DMS114 treated with DMSO at 0.1 percent for 48 hours (cell line): Measurements from ENCODE around the gene DNAJC5.
A peak's percentile ranks its signal among the peaks of the same experiment; 100 is the strongest.
"Not testable (repeated sequence)": the region's sequence is repeated elsewhere in the genome, so short reads cannot be mapped to it uniquely, and the experiment has no call there.

Experiments used
- DNase-seq: peaks from one replicate; lab custom pipeline; 2025; ENCODE audit not compliant: unreplicated experiment; lab: John Stamatoyannopoulos, UW

DNAJC5 gene

DNA sequence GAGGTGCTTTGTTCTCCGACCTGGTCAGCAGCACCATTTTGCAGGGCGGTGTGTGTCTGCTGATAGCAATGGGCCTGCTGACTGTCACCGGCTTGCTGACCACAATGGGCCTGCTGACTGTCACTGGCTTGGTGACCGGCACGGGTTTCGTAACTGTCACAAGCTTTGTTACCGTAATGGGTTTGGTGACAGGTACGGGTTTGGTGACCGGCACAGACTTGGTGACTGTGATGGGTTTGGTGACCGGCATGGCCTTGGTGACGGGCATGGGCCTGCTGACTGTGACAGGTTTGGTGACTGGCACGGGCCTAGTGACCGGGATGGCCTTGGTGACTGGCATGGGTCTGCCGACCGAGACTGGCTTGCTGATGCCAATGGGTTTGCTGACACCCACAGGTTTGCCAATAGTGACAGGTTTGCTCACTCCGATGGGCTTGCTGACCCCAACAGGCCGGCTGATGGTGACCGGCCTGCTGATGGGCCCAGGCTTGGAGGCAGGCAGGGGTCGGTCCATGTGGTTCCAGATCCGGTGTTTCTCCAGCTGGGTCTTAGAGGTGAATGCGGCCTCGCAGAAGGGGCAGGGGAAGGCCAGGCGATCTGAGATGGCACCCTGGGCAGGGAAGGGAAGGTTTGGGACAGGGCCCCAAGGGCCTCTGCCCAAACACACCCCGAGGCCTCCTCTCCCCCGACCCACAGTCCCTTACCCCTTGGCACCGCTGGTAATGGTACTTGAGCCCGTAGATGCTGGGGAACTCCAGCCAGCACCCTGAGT is 71.4 kb downstream of the DNAJC5 start:
- no peak for DNase-seq

DNA sequence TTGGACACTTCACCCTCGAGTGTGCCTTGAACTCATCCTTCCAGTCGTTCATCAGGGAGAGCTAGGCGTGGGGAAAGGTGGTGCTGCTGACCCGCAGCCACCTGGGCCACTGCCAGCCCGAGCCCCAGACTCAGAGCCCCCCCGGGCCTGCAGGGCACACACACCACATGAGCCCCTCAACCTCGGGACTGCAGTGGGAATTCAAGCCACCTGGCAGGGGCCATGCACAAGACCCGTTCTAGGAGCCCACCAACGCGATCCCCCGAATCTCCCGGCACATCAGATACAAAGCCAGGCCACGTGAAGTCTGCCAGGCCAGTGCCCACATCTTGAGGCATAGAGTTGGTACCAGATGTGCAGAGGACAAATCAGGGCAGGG is 72.0 kb downstream of the DNAJC5 start:
- DNase-seq, result no peak

DNA sequence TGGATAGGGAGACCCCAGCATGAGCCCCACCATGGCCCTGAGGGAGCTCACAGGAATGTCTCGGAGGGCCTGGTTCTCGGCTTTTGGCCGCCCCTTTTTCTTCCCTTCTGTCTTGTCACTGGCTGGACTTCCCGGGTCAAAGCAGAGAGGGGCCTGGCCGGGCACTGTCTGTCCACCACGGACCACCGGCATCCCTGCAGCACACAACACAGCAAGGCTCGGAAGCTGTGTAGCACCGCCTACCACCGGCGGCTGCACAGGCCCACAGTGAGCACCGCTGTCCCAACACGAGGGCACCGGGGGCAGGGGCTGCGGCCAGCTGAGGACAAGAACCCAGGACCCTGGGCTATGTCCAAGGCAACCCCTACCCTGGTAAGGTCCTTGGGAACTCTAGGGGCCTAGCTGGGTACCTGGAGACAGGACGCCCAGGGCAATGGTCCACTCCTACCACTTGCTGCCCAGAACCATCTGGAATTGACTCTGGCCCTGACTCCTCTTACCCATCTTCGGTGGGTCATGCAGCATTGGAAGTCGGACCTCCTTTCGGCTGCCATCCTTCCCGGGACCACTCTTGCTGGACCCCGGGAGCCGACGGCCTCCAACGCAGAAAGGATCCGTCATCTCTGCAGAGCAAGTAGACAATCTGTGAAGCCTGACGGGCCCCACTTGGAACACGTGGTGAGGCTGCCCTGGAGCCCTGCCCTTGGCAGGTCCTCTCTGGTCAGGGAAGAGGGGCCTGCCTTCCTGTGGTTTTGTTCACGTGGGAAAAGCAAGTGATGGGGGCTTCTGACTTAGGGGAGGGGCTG is 72.6 kb downstream of the DNAJC5 start:
- DNase-seq, result no peak

DNA sequence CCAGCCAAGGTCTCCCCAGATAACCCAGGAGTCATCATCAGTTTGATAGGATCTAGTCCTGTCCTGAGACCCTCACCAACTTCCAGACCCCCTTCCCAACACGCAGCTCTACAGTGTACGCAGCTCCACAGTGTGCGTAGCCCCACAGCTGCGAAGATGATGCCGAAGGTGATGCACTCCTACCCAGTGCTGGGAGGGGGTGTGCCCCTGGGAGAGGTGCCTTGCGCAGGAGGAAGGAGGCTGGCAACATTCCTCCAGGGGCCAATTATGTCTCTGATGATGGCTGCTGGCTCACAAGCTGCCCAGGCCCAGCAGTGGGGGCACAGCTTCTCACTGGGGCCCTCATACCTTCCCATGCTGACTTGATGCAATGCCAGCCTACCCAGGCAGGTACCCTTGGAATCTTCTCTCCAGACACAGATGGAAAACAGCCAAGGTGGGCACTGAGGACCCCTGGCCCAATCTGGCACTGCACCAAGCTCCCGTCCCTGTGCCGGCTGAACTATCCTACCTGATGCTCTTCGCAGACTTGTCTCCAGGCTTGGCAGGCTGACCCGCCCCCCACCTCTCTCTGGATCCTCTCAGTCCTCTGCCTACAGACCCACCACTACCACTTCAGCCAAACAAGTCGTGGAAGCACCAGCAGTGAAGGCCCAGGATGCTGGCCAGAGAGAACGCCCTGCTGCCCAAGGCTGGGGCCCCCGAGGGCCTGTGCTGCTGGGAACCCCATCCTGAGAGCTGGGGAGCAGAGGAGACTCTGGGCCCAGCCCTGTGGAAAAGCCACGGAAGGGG is 73.4 kb downstream of the DNAJC5 start:
- DNase-seq, result no peak

DNA sequence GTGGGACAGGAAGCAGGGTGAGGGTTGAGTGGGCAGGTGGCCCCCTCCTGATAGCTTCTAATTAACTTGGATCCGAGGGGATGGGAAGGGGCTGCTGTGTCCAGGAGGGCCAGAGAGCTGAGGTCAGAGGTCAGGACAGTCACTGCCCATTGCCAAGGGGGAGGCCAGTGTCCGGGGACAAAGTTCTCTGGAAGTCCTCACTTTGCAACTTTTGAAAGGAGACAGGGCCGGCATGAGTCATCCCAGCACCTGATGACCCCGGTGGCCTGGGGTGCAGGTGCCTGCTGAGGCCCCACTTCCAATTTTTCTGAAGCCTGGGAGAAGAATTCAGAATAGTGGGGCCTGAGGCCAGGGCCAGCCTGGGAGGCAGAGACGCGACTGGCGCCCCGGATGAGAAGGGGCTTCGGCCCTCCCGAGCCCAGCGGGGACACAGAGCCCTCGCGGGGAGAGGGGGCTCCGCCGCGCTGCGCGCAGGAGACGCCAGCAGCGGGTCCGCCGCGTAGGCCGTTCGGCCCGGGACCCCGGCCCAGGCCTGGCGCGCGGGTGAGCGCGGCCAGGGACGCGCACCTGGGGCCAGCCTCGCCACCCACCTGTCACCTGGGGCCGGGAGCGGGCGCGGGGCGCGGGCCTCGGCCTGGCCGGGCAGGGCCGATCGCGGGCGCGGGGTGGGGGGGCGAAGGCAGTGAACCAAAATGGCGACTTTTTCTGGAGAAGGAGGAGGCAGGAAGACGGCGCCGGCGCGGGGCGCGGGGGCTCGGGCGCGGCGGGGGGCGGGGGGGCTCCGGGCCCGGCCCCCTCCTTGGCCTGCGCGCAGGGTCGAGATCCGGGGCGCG is 74.2 kb downstream of the DNAJC5 start:
- no peak for DNase-seq

DNA sequence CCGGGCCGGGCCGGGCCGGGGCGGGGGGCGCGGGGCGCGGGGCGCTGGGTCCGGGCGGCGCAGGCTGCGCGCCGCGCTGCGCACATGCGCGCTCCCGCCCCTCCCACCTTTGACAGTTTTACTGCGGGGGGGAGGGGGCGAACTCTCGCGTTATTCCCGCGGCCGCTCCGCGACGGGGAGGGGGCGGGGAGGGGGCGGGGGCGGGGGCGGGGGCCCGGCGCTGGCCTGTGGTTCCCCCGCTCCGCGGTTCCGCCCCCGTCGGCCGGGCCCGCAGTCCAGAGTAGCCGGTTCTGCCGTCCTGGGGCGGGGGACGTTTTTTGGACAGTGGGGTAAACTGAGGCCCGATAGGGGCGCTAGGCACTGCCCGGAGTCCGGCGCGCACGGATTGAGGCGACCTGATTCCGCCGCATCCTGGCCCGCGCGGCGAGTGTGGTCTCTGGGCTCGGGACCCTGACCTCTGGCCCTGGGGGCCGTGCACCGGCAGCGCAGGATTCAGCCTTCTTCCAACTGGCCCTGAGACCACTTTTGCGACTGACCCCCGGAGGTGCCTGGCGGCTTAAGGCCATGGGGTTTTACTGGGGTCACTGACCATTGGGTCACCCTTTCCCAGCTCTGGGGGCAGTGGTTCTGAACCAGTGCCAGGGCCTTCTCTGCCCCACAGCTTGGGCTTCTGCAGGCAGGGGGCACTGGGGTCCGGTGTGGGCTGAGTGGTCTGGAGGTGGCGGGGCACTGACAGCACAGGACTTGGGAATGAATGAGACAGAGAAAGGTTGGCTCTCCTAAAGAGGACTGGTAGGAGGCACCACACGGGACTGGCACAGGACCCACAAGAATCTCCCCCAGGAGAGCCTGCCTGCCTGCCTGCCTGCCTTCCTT is 75.2 kb downstream of the DNAJC5 start, which contains the start of gene ZNF512B:
Gene ZNF512B (minus strand): TSS at position 93 of the 876 bp plus-strand sequence. CDS start 1,980 bp downstream, outside the sequence.
- peak; percentile 15 for DNase-seq

DNA sequence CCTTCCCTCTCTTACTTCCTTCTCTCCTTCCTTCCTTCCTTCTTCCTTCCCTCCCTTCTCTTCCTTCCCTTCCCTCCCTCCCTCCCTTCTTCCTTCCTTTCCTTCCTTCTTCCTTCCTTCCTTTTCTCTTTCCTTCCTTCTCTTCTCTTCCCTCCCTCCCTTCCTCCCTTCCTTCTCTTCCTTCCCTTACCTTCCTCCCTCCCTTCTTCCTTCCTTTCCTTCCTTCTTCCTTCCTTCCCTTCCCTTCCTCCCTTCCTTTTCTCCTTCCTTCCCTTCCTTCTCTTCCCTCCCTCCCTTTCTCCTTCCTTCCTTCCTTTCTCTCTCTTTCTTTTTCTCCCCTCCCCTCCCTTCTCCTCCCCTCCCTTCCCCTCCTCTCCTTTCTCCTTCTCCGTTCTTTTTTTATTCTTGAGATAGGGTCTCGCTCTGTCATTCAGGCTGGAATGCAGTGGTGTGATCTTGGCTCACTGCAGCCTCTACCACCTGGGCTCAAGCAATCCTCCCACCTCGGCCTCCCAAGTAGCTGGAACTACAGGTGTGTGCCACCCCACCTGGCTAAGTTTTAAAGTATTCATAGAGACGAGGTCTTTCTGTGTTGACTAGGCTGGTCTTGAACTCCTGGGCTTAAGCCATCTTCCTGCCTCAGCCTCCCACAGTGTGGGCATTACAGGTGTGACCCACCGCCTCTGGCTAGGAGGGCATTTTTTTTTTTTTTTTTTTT is 75.9 kb downstream of the DNAJC5 start:
- DNase-seq, result no peak

DNA sequence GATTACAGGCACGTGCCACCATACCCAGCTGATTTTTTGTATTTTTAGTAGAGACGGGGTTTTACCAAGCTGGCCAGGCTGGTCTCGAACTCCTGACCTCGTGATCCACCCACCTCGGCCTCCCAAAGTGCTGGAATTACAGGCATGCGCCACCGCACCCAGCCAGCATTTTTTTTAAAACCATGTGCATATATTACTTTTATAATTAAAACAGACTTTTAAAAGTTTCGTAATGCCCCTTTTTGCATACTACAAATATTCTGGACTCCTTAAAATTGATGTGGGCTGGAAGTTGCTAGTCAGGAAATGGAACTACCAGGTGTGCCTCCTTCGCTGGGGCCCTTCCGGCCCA is 77.0 kb downstream of the DNAJC5 start:
- not testable (repeated sequence) for DNase-seq

DNA sequence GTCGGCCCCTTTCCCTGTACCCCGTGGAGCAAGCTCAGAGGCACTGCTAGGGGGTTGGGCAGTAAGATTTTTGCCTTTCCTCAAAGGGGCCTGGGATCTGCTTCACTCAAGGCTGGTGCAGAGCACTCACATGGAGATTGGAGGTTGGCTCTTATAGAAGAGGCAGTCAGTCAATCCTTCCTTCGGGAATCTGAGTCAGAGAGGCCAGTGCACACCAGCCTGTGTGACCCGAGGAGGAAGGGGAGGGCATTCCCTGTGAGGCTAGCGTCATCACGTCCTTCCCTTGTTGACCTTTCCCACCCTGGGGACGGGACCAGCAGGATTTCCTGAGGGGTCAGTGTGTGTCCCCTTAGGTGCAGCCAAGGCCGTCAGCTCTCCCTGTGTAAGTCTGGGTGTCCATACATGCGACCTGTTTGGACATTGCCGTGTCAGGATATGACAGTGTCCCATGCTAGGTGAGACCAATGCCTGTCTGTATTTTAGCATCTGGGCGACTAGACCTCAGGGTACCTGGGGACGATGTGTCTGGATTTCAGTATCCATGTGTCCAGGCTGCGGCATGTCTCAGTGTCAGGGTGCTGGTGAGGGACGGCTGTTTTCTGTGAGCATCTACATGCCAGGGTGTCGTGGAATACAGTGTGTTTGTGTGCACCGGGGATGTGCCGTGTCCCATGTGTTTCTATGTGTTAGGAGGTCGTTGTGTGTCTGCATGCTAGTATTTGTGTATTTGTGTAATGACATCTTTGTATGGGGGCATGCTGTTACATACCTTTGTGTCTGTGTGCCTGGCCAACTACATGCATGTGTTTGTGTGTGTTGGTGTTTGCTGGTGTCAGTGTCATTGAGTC is 77.6 kb downstream of the DNAJC5 start:
- DNase-seq, result no peak

DNA sequence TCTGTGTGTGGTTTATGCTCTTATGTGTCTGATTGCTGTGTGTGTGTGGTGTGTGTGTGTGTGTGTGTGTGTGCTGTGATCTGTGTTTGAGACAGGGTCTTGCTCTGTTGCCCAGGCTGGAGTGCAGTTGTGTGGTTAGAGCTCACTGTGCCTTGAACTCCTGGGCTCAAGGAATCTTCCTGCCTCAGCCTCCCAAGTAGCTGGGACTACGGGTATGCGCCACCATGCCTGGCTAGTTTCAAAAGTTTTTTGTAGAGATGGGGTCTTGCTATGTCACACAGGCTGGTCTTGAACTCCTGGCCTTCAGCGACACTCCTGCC is 78.2 kb downstream of the DNAJC5 start:
- DNase-seq, result no peak

DNA sequence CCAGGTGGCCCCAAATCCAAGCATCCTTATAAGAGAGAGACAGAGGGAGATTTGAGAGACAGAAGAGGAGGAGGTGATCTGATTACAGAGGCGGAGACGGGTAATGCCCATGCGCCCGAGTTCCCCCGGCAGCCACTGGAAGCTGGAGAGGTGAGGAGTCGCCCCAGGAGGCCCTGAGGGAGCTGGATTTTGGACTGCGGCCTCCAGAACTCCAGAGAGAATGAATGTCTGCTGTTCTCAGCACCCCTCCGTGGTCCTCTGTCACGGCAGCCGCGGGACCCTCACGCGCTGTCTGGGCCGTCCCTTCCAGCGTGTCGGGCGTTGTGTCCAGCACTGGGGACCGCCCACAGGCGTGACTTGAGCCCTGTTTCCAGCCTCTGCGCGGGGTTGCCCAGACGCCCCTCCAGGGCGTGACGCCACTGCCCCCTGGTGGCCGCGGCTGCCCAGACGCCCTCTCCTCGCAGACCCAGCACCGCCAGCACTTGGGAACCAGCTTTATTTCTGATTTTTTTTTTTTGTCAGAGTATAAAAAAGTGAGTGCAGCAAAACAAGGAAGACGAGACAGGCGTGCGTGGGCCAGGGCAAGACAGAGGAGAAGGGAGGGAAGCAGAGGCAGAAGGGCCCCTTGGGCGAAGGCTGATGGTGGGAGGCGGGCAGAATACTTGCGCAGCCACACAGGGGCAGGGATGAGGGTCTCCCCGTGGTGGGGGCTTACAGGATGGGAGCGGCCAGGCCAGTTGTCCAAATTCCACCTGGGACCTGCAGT is 78.9 kb downstream of the DNAJC5 start:
- peak; percentile 73 for DNase-seq

DNA sequence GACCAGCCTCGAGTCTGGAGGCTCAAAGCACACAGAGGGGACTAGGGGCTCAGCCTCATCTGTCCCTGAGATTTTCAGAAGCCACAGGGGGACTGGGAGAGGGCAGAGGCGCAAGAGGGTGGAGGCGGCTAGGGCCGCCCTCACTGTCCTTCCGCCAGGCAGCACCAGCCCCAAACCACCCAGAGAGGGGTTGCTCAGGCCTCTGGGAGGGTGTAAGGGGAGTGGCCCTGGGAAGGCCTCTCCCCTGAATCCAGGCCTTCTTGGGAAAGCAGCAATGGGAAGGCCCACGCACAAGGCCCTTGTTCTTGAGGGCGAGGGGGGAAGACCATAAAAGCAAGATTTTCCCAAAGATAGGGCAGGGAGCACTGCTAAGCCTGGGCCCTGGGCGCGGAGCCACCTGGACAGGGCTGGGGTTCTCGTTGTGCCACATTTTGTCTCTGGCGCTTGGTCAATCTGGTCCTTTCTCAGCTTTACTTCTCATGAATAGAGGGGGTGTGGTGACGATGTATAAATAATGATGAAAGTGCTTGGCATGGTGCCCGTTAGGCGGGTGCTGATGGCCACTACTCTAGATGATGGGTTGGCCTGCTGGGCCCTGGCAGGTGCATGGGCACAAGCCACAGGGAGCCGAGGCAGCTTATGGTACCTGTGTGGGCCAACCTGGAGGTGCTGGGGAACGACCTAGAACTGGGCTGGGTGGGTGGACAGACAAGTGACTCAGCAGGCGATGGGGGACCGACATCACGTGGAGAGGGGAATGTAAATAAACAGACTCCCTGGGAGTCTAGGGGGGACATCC is 79.7 kb downstream of the DNAJC5 start:
- DNase-seq, result no peak

DNA sequence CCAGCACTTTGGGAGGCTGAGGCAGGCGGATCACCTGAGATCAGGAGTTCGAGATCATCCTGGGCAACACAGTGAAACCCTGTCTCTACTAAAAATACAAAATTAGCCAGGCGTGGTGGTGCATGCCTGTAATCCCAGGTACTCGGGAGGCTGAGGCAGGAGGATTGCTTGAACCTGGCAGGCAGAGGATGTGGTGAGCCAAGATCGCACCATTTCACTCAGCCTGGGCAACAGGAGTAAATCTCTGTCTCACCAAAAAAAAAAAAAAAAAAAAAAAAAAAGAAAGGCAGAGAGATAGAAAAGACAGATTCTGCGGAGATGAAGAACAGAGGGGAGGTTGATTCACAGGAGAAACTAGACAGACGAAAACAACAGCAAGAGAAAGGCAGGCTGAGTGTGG is 81.6 kb downstream of the DNAJC5 start:
- not testable (repeated sequence) for DNase-seq

DNA sequence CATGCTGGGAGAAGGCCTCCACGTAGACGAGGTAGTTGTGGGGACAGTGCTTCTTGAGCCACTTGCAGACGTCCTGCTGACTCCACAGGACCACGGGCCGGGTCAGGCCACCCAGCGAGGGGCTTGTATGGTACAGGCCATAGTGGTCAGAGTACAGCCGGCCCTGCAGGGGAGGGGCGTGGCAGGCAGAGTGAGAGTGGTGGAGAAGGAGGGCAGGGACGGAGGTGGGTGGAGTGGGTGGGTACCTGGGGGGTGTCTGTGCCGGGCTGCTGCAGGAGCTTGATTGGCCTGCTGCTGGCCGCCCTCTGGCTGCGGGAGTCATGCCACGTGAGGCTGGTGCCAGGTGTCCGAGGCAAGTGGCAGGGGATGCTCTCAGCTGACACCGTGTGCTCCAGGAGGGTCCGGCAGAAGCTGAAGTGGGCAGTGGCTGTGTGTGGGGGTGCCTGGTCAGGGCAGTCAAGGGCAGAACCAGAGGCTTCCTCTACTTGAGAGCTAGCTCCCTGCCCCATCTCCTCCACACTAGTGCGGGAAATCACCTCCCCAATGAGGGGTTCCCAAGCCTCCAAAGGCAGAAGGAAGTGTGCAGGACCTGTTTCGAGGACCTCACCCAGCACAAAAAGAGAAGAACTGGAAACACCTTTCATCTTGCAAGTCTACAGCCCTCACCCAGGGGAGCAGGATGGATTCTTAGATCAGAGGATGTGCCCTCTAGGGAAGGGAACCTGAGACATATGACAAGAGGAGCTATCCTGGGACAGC is 82.2 kb downstream of the DNAJC5 start:
- no peak for DNase-seq

DNA sequence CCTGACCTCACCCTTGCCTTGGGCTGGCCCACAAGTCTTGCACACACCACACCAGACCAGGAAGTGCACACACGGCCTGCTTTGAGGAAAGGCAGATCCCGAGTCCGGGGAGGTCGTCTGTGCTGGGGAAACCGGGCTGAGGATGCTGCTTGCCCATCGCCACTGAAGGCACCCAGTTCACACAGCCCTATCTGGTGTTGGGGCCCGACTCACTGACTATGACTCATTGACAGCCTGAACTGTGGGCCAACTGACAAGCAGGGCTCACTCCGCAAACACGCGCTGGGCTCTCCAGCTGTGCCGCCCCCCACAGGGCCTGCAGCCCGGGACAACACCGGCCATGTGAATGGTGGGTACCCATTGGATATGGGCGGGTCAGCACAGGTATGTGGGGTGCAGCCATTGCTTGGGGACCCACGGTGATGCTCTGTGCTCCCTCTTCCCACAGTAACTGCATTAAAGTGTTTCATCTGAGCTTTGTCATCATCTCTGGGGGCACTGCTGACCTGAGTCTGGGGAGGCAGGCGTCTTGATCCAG is 82.9 kb downstream of the DNAJC5 start:
- DNase-seq, result no peak
